ENCODE data around the gene ARID1B.

The ARID1B gene

GRCh38 chr6:156826290-156826955, 49.2 kb downstream of the ARID1B start:
- no peak for DNase-seq

DNA sequence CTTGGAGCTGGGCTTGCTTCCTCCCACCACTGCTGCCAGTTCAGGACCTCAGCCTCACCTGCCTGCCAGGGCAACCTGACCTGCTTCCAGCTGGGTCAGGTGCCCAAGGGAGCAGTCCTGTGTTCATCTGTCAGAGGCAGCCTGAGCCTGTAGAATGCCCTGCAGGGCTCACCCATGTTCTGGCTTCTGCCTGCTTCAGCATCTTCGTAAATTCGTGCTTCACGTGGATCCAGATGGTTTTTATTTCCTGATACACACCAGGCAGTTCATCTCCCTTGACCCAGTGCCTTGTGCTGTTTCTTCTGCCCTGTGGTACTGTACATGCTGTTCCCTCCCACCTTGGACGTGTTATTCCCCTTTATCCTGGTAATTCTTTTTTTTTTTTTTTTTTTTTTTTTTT, 50.2 kb downstream of the ARID1B start:
- peak; percentile 16 for DNase-seq

GRCh38 chr6:156828280-156828703, 51.1 kb downstream of the ARID1B start:
- peak; percentile 81 for DNase-seq

DNA sequence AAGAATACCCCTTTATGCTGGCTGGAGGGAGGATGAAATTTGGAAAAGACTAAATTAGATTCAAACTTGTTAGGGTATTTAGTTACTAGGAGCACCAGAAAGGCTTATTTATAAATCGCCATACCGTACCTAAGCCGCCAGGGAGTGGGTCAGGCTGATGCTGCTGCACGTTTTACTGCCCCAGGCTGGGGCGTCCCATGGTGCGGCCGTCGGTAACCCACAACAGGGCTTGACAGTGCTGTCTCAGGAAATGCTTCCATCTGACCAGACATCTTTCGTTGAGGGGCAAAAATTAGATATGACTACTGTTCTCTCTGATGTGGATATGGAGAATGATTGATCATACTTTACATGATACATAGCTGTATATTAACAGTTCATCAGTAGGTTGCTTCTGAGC, 52.9 kb downstream of the ARID1B start:
- DNase-seq = no peak

DNA sequence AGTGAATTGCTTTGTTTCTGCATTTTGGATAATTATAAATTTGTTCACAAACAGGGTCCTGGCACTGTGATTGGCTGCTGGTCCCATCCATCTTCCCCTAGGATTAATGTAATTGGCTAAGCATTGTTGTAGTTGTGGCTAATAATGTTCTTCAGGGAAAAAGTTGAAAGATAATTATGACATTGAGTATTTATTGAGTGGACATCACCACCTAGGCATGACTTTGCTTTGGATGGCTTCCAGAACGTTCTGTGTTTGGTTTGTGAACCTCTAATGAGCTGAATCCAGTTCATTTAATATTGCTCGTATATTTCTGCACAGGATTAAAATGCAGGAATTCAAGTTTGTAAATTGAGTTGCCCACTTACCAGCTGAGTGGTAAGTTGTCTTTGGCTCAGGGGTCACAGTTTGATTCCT, 55.1 kb downstream of the ARID1B start:
- peak; percentile 52 for DNase-seq

GRCh38 chr6:156832669-156833068, 55.5 kb downstream of the ARID1B start:
- DNase-seq = no peak

DNA sequence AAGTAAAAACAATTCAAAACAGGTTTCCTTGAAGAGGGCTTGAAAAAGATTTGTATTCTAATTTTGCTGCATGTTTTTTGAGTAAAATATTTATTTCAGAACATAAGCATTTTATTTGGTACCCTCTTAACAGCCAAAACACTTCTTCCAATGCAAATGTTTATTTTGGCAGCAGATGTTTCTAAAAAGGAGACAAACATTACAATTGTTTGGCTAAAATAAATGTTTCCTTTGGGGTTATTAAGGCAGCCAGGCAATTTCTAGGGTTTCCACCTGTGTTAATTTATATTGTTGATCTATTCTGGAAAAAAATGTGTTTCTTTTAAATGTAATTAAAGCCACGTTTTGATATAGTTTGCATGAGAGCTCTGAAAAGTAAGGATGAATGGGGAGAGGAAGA, 56.6 kb downstream of the ARID1B start:
- DNase-seq = no peak

DNA sequence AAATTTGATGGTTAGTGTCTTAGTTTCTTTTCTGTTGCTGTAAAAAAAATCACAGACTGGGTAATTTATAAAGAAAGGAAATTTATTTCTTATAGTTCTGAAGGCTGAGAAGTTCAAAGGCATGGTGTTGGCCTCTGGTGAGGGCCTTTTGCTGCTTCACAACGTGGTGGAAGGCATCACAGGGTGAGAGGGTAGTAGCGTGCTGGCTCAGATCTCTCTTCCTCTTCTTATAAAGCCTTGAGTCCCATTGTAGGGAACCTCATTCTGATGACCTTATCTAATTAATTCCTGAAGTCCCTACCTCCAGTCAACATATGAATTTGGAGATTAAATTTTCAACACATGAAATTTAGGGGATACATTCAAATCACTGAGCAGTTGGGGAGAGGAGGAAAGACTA, 62.0 kb downstream of the ARID1B start:
- no peak for DNase-seq

GRCh38 chr6:156839591-156840001, 62.4 kb downstream of the ARID1B start:
- DNase-seq = peak; percentile 38

DNA sequence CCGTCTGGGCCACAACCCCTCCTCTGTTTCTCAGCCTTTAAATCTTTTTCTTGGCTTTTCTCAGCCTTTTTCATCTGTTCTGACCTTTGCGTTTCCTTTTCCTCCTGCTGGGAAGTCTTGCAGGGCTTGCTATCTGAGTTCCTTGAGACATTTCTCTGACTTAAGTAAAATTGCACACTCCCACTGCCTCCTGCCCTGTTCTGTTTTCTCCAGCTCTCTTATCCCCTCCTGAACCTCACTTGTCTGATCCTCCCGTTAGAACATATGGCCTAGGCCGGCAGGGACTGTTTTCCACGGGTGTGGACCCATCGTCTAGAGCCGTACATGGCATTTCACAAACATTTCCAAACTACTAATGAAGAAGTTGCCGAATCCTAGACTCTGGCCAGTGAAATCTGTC, 63.0 kb downstream of the ARID1B start:
- no peak for DNase-seq

GRCh38 chr6:156840606-156841005, 63.4 kb downstream of the ARID1B start:
- no peak for DNase-seq

DNA sequence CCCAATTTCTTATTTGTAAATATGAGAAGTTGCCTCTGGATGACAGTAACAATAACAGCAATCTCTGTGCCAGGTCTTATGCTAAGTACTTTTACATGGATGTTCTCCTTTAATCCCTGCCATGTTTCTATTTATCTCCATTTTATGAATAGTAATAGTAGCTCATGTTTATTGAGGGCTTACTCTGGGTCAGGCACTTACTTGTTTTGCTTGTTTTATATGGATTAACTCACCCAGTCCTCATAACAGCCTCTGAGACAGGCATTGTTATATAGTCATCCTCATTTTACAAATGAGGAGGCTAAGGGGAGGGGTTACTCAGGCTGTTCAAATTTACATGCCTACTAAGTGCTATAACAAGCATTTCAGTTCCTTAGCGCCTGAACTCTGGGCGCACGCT, 64.3 kb downstream of the ARID1B start:
- DNase-seq = no peak

DNA sequence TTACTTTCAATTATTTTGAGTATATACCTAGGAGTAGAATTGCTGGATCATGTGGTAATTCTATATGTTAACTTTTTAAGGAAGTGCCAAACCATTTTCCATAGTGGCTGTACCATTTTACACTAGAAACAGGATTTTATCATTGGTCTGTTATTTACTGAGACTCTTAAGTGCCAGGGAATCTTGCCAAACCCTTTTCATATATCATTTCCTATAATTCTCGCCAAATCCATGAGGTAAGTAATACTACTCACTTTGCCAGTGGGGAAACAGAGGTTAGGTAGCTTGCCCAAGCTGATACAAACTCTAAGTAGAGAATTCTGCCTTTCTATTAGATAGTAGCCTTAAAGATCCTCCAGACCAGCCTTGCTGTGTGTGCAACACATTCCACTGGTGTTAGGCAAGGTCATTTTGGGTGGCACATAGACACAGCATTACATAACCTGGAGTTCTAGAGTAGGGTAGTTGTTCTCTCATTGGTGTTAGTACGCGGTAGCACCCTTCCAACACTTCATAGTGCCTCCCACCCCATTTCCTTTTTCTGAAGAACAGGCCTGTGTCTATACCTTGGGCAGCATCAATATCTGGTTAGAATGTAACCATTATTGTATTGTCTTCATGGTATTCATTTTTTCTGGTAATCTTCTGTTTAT, 65.5 kb downstream of the ARID1B start:
- no peak for DNase-seq

GRCh38 chr6:156844089-156844488, 66.9 kb downstream of the ARID1B start:
- DNase-seq = no peak

GRCh38 chr6:156845454-156846155, 68.4 kb downstream of the ARID1B start:
- DNase-seq = no peak

GRCh38 chr6:156846845-156847599, 69.8 kb downstream of the ARID1B start:
- DNase-seq = no peak

DNA sequence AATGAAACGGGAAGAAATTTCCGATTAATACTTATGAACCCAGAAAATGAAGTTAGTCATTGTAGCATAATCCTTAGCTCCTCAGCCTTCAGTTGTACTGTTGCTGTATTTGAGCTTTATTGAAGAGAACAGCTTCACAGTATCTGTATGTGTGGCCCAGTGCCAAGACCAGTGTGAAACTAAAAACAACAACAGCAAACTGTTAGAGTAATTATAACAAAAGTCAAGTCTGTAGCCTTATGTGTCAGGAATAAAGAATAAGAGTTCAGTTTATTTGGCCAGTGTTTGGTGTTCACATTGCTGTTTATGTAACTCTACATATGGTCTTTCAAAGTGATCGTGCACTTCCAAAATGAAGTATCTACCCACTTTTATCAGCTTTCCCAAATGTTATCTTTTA, 70.9 kb downstream of the ARID1B start:
- DNase-seq = no peak

- DNase-seq = peak; percentile 79
Measured at GRCh38 chr6:156848533-156848932, 71.4 kb downstream of the ARID1B start.

- no peak for DNase-seq
Measured at GRCh38 chr6:156849806-156850205, 72.6 kb downstream of the ARID1B start.

DNA sequence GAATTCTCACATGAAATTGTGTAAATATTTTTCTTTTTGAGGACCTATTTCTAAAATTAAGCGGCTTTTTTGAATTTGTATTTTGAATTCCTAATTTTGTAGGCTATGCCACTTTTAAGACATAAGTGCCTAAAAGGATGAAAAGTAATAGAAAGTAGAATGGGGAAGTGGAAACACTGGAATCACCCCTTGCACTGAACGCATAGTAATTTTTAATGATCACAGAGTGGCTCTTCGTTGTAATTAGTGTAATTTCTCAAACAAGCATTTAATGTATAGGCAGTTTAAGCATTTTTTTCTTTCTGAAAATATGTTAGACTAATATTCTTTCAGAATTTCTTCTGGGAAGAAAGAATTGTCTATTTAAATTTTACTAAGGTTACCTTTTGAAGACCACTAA, 73.2 kb downstream of the ARID1B start:
- no peak for DNase-seq

DNA sequence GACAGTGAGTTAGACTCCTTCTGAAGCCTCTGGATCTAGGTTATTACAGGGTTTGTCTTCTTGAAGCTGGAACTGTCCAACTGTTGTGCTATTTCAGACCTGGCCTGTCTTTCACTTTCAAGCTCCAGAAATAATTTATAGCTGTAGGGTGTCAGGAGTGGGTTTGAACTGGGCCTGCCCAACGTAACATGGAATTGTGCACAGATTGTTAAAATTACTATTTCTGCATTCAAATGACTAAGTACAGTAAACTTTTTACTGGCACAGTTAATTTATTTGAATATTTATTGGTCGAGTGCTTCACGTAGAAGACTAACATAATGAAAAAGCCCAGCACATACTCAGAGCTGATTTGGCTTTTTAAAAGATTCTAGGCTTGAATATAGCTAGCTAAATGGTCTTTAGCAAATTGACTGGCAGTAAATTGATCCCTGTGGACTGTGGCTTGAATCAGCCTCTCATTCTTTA, 74.3 kb downstream of the ARID1B start:
- DNase-seq = no peak

DNA sequence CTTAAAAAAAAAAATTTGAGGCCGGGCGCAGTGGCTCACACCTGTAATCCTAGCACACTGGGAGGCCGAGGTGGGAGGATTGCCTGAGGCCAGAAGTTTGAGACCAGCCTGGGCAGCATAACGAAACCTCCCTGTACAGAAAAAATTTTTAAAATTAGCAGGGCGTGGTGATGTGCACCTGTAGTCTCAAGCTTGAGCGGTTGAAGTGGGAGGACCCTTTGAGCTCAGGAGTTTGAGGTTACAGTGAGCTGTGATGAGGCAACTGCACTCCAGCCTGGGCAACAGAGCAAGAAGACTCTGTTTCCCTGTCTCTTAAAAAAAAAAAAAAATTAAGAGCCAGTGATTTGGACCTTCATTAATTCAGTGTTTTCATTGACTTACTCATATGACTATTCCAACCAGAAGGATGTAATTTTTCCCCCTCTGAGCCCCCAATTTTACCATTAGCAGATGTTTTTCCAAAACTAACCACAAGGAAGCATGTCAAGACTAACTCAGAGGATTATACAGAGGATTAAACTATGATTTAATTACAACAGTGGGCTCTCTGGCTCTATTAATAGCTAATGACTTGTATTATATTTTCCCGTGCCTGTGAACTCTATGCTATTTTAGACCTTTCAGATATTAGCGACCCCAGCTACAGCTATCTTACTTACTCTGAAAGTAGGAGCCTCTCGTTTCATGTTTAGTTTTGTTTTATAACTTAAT, 75.1 kb downstream of the ARID1B start:
- peak; percentile 30 for DNase-seq
